K562 (cell line): Measurements from ENCODE around the gene TMEM205. TPM values are rescaled to one million over a fixed set of nuclear protein-coding genes. Genes with fewer than 3 reads are reported as not detected.

ENCODE experiments used
- CBFB ChIP-seq: sonication (generic); formaldehyde crosslinking; IDR thresholded peaks from 2 replicates; pipeline ENCODE4 v1.4.0; 2020; ENCODE audit warnings: mild to moderate bottlenecking, missing genetic modification reagents
- CCAR2 ChIP-seq: fragments of 200-400 bp; formaldehyde crosslinking; IDR thresholded peaks from 2 replicates; pipeline ENCODE4 v1.6.1; 2017; ENCODE audit warnings: mild to moderate bottlenecking, low read depth, low read length
- ERF ChIP-seq: fragments of 450-650 bp; formaldehyde crosslinking; IDR thresholded peaks from 2 replicates; pipeline ENCODE4 v1.4.0; 2020; ENCODE audit warnings: mild to moderate bottlenecking, mixed read lengths
- FOXJ2 ChIP-seq: fragments of 200-800 bp; sonication (Bioruptor generic); IDR thresholded peaks from 2 replicates; pipeline ENCODE4 v1.6.1; 2016; ENCODE audit warnings: missing genetic modification characterization, missing compliant biosample characterization
- GATAD2B ChIP-seq: fragments of 450-650 bp; IDR thresholded peaks from 2 replicates; pipeline ENCODE4 v1.6.1; 2017; ENCODE audit warnings: mild to moderate bottlenecking, borderline replicate concordance
- IFI16 ChIP-seq: fragments of 250-450 bp; sonication (Bioruptor Pico); IDR thresholded peaks from 2 replicates; pipeline ENCODE4 v2.1.2; 2022; ENCODE audit warnings: mild to moderate bottlenecking, inconsistent platforms
- IRF2 ChIP-seq: sonication (generic); formaldehyde crosslinking; IDR thresholded peaks from 2 replicates; pipeline ENCODE4 v1.8.1; 2022; ENCODE audit warnings: mild to moderate bottlenecking, missing genetic modification reagents
- NFRKB ChIP-seq: fragments of 450-650 bp; IDR thresholded peaks from 2 replicates; pipeline ENCODE4 v1.6.1; 2016; ENCODE audit warnings: low read depth
- NFXL1 ChIP-seq: fragments of 450-650 bp; formaldehyde crosslinking; IDR thresholded peaks from 2 replicates; pipeline ENCODE4 v1.4.0; 2021; ENCODE audit warnings: mild to moderate bottlenecking
- TFAM ChIP-seq: fragments of 250-450 bp; sonication (Bioruptor Pico); conservative IDR thresholded peaks from 2 replicates; pipeline ENCODE4 v1.5.0; 2021; ENCODE audit warnings: mild to moderate bottlenecking, moderate library complexity
- TGIF2 ChIP-seq: sonication (generic); formaldehyde crosslinking; IDR thresholded peaks from 2 replicates; pipeline ENCODE4 v1.8.1; 2022; ENCODE audit warnings: mild to moderate bottlenecking, missing genetic modification reagents, moderate library complexity
- ZC3H8 ChIP-seq: fragments of 450-650 bp; IDR thresholded peaks from 2 replicates; pipeline ENCODE4 v1.6.1; 2017
- ZNF224 ChIP-seq: sonication (generic); formaldehyde crosslinking; IDR thresholded peaks from 2 replicates; pipeline ENCODE4 v1.8.0; 2022; ENCODE audit warnings: mild to moderate bottlenecking, missing genetic modification reagents
- ZNF232 ChIP-seq: sonication (generic); formaldehyde crosslinking; IDR thresholded peaks from 2 replicates; pipeline ENCODE4 v1.8.0; 2022; ENCODE audit warnings: mild to moderate bottlenecking, missing genetic modification reagents
- ZNF253 ChIP-seq: fragments of 250-450 bp; sonication (Bioruptor Pico); conservative IDR thresholded peaks from 2 replicates; pipeline ENCODE4 v1.6.1; 2021; ENCODE audit warnings: mild to moderate bottlenecking
- polyA plus RNA-seq, 8 experiments: library from polyadenylated mRNA; depleted of rRNA in 4 of 8; stranded (reverse) in 5 of 8; unstranded in 3 of 8; fragments of >200 nt; fragmentation: Nextera tagmentation in 2 of 8; fragmentation: Illumina TruSeq in 1 of 8; extraction: Ambion mirVana in 2 of 8; extraction: Trizol in 1 of 8; gene quantifications; 2 replicates each; pipeline versions ENCODE4 v1.2.1 to v1.2.3, GENCODE V29; 2011 to 2014; ENCODE audit warnings: inconsistent platforms in 1 of 8, missing spikeins in 1 of 8
- total RNA-seq, 7 experiments: library from RNA; depleted of rRNA in 6 of 7; stranded (reverse); fragments of >200 nt in 6 of 7; fragmentation: Illumina TruSeq in 2 of 7; extraction: Trizol in 2 of 7; gene quantifications; 2 replicates each; pipeline versions ENCODE4 v1.2.1 to v1.2.3, GENCODE V29; 2011 to 2021; ENCODE audit warnings: low replicate concordance in 1 of 7
- TF ChIP-seq, protein P1 (sequence below): fragments of 450-650 bp; IDR thresholded peaks from 2 replicates; pipeline ENCODE4 v1.6.1; 2016; ENCODE audit warnings: antibody characterized with exemption
- TF ChIP-seq, protein P2 (sequence below): sonication (generic); formaldehyde crosslinking; IDR thresholded peaks from 2 replicates; pipeline ENCODE4 v1.8.1; 2023; ENCODE audit warnings: mild to moderate bottlenecking, missing genetic modification reagents
- TF ChIP-seq, protein P3 (sequence below): fragments of 250-450 bp; sonication (Bioruptor Pico); IDR thresholded peaks from 2 replicates; pipeline ENCODE4 v1.8.0; 2022; ENCODE audit warnings: inconsistent platforms
- TF ChIP-seq, protein P4 (sequence below): fragments of 450-650 bp; formaldehyde crosslinking; IDR thresholded peaks from 2 replicates; pipeline ENCODE4 v1.4.0; 2020; ENCODE audit warnings: mild to moderate bottlenecking, mixed read lengths
- TF ChIP-seq, protein P5 (sequence below): fragments of 250-450 bp; sonication (Bioruptor Pico); IDR thresholded peaks from 2 replicates; pipeline ENCODE4 v1.8.0; 2022; ENCODE audit warnings: inconsistent platforms, mild to moderate bottlenecking, moderate library complexity, borderline replicate concordance

The TMEM205 gene
- total and polyA plus RNA-seq, 9 of the 15 experiments (the other 6 are each of a cell fraction or from before 2014, with no cell fraction given), result 21.3 to 81.5 (median 44.1) TPM

DNA sequence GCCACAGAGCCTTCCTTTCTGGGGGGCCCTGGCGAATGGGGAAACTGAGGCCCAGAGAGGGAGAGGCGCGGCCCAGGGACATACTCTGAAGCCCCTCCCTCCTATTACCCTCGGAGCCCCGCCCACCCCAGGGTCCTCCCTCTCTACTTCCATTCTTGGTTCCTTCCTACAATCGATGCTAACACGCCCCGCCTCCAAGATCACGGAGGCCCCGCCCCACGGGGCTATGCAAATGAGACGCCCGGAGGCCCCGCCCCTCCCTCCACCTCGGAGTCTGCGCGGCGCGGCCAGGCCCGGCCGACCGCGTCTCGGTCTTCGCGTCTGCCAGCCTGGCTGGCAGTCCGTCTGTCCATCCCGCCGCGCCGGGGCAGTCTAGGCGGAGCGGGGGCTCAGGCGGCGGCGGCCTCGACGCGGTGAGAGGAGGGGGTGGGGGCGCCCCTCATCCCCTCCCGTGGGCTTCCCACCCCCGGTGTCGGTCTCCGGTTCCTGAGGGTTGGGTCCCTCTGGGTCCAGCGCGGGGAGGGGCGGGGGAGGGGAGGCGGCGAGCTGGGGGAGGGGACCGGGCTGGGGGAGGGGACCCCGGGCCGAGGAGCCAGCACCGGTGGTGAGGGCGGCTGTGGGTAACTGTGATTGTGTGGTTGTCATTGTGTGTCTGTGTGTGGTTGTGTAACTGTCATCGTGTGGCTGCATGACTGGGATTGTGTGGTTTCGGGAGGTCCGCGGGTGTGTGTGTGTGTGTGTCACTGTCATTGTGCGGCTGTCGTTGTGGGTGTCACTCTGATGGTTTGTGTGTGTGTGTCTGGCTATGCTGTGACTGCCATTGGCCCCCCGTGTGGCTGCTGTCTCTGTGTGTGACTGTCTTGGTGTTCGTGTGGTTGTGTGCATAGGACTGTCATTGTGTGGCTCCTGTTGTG, 9.3 kb upstream of the TMEM205 start, which contains the start of gene PLPPR2 (continued):
- TF ChIP-seq NFXL1 (no peak), TFAM (no peak), TGIF2 (CRISPR knock-in tag) (no peak), CBFB (peak; percentile 51; the same call in 1 of the 2 replicates), CCAR2 (no peak), IRF2 (CRISPR knock-in tag) (no peak), NFRKB (0 out of 2 replicates have a peak, but pooled peaks have one; percentile 56), ERF (CRISPR knock-in tag) (no peak), GATAD2B (no peak), IFI16 (CRISPR knock-in tag) (no peak), ZC3H8 (peak; percentile 84; the same call in 1 of the 2 replicates), ZNF224 (CRISPR knock-in tag) (no peak), ZNF232 (CRISPR knock-in tag) (no peak), ZNF253 (CRISPR knock-in tag) (no peak), FOXJ2 (tag) (no peak)
- TF ChIP-seq, protein P1, sequence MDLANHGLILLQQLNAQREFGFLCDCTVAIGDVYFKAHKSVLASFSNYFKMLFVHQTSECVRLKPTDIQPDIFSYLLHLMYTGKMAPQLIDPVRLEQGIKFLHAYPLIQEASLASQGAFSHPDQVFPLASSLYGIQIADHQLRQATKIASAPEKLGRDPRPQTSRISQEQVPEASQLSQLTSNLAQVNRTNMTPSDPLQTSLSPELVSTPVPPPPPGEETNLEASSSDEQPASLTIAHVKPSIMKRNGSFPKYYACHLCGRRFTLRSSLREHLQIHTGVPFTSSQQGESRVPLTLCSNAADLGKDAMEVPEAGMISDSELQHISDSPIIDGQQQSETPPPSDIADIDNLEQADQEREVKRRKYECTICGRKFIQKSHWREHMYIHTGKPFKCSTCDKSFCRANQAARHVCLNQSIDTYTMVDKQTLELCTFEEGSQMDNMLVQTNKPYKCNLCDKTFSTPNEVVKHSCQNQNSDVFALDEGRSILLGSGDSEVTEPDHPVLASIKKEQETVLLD, result no peak
- TF ChIP-seq, protein P2, sequence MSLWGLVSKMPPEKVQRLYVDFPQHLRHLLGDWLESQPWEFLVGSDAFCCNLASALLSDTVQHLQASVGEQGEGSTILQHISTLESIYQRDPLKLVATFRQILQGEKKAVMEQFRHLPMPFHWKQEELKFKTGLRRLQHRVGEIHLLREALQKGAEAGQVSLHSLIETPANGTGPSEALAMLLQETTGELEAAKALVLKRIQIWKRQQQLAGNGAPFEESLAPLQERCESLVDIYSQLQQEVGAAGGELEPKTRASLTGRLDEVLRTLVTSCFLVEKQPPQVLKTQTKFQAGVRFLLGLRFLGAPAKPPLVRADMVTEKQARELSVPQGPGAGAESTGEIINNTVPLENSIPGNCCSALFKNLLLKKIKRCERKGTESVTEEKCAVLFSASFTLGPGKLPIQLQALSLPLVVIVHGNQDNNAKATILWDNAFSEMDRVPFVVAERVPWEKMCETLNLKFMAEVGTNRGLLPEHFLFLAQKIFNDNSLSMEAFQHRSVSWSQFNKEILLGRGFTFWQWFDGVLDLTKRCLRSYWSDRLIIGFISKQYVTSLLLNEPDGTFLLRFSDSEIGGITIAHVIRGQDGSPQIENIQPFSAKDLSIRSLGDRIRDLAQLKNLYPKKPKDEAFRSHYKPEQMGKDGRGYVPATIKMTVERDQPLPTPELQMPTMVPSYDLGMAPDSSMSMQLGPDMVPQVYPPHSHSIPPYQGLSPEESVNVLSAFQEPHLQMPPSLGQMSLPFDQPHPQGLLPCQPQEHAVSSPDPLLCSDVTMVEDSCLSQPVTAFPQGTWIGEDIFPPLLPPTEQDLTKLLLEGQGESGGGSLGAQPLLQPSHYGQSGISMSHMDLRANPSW (CRISPR knock-in tag), result no peak
- TF ChIP-seq, protein P3, sequence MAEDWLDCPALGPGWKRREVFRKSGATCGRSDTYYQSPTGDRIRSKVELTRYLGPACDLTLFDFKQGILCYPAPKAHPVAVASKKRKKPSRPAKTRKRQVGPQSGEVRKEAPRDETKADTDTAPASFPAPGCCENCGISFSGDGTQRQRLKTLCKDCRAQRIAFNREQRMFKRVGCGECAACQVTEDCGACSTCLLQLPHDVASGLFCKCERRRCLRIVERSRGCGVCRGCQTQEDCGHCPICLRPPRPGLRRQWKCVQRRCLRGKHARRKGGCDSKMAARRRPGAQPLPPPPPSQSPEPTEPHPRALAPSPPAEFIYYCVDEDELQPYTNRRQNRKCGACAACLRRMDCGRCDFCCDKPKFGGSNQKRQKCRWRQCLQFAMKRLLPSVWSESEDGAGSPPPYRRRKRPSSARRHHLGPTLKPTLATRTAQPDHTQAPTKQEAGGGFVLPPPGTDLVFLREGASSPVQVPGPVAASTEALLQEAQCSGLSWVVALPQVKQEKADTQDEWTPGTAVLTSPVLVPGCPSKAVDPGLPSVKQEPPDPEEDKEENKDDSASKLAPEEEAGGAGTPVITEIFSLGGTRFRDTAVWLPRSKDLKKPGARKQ (CRISPR knock-in tag), result no peak
- TF ChIP-seq, protein P4, sequence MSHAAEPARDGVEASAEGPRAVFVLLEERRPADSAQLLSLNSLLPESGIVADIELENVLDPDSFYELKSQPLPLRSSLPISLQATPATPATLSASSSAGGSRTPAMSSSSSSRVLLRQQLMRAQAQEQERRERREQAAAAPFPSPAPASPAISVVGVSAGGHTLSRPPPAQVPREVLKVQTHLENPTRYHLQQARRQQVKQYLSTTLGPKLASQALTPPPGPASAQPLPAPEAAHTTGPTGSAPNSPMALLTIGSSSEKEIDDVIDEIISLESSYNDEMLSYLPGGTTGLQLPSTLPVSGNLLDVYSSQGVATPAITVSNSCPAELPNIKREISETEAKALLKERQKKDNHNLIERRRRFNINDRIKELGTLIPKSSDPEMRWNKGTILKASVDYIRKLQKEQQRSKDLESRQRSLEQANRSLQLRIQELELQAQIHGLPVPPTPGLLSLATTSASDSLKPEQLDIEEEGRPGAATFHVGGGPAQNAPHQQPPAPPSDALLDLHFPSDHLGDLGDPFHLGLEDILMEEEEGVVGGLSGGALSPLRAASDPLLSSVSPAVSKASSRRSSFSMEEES (CRISPR knock-in tag), result no peak
- TF ChIP-seq, protein P5, sequence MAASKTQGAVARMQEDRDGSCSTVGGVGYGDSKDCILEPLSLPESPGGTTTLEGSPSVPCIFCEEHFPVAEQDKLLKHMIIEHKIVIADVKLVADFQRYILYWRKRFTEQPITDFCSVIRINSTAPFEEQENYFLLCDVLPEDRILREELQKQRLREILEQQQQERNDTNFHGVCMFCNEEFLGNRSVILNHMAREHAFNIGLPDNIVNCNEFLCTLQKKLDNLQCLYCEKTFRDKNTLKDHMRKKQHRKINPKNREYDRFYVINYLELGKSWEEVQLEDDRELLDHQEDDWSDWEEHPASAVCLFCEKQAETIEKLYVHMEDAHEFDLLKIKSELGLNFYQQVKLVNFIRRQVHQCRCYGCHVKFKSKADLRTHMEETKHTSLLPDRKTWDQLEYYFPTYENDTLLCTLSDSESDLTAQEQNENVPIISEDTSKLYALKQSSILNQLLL (CRISPR knock-in tag), result no peak
